Suppressor macrophage treated with lipopolysaccharide for 4 hours (primary cell): ENCODE measurements around the gene NDUFA7.
"Not testable (repeated sequence)": the region's sequence is repeated elsewhere in the genome, so short reads cannot be mapped to it uniquely, and the experiment has no call there.

Experiments used
- DNase-seq: peaks from one replicate; pipeline ENCODE4 v3.0.0-alpha.2; 2020

NDUFA7 gene

GRCh38 chr19:8318835-8319234 is 2.3 kb downstream of the NDUFA7 start:
- not testable (repeated sequence) for DNase-seq

- no peak for DNase-seq
Observed at GRCh38 chr19:8316351-8317125, 4.6 kb downstream of the NDUFA7 start.

DNA sequence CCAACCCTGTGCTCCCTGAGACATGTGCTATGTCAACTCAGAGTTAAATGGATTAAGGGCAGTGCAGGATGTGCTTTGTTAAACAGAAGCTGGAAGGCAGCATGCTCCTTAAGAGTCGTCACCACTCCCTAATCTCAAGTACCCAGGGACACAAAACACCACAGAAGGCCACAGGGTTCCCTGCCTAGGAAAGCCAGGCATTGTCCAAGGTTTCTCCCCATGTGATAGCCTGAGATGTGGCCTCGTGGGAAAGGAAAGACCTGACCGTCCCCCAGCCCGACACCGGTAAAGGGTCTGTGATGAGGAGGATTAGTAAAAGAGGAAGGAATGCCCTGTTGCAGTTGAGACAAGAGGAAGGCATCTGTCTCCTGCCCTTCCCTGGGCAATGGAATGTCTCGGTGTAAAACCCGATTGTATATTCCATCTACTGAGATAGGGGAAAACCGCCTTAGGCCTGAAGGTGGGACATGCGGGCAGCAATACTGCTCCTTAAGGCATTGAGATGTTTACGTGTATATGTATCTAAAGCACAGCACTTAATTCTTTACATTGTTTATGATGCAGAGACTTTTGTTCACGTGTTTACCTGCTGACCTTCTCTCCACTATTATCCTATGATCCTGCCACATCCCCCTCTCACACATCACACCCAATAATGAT is 6.1 kb downstream of the NDUFA7 start:
- not testable (repeated sequence) for DNase-seq

DNA sequence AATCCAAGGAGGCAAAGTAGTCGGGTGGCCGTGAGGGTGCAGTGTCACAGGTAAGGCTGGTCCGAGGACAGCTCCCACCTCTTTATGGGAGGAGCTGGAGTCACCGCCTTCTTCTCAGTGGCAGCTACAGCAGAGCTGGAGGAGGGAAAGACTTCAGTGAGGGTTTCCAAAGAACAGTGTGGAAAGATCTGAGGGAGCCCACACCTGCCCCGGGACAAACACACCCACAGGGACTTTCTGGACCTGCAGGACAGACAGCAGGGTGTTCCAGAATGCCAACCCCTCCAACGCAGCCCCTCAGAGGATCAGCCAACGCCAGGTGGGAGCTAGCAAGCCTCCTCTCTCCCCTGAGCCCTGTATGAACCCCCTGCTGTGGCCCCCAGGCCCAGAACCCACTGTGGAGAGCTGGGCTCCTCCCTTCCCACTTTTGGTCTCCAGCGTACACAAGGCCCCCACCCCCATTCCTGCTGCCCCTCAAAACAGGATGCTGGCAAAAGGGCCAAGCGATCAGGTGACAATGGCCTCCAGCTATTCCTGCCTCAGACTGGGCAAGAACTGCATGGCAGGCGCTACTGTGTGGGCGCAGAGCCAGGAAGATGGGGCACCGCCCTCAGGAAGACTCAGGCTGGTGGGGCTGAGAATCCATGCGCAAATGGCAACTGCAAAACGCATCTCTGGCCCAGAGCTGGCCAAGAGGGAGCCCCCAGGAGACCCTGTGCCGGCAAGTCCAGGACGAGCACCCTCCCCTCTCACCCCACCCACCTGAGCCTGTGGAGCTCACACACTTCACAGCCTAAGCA is 9.5 kb downstream of the NDUFA7 start:
- DNase-seq, result no peak

- DNase-seq, result no peak
Observed at GRCh38 chr19:8310342-8311055, 10.7 kb downstream of the NDUFA7 start.

DNA sequence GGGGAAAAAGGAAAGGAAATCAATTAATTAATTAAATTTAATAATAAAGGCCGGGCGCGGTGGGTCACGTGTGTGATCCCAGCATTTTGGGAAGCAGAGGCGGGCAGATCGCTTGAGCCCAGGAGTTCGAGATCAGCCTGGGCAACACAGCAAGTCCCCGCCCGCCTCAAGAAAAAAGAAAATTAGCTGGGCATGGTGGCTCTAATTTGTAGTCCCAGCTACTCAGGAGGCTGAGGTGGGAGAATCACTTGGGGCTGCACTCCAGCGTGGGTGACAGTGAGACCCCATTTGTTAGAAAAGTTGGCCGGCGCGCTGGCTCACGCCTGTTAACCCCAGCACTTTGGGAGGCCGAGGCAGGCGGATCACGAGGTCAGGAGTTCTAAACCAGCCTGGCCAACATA is 12.3 kb downstream of the NDUFA7 start:
- DNase-seq, result no peak

- DNase-seq, result peak; percentile 91
Observed at GRCh38 chr19:8307965-8308866, 13.0 kb downstream of the NDUFA7 start, which contains the start of gene CD320. Gene CD320 (minus strand): TSS chr19:8308358. CDS start chr19:8308290, 68 bp downstream.

GRCh38 chr19:8307400-8307964 is 13.7 kb downstream of the NDUFA7 start:
- no peak for DNase-seq

DNA sequence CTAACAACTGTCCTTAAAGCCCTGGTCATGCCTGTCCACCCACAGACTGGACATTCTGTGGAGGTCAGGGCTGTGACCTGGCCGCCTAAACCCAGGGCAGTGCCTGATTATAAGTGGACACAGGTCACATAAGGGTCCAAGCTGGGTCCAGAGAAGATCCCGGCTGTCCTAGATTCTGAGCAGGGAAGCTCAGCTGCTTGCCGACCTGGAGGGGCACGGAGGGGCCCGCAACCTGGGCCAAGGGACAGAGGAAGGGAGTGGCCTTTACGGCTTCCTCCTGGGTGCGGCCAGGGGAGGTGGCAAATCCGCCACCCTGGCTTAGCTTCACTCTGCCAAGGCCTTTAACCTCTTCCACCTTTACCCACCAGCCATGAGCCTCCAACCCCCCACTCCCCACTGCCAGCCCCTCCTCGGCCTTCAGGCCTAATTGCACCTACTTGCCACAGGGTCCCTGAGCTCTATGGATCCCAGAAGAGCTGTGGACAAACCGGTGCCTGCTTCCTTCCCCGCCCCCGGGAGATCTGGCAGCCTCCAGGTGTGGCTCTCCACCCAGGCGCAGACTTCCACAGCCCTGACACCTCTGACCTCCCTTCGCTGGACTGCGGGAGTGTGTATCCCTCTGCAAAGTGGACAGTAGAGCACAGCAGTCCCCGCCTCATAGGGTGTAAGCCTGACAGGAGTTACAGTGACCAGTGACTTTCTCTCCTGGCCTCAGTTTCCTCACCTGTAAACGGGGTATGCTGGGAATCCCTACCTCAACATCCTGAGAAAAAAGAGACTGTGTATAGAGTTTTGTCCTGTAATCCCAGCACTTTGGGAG is 14.7 kb downstream of the NDUFA7 start:
- DNase-seq, result no peak

- no peak for DNase-seq
Observed at GRCh38 chr19:8305798-8306197, 15.4 kb downstream of the NDUFA7 start.

- DNase-seq, result no peak
Observed at GRCh38 chr19:8304841-8305621, 16.1 kb downstream of the NDUFA7 start.

- DNase-seq, result no peak
Observed at GRCh38 chr19:8302734-8303133, 18.4 kb downstream of the NDUFA7 start.

- no peak for DNase-seq
Observed at GRCh38 chr19:8302357-8302691, 18.9 kb downstream of the NDUFA7 start.

GRCh38 chr19:8291337-8291736 is 29.8 kb downstream of the NDUFA7 start:
- not testable (repeated sequence) for DNase-seq

DNA sequence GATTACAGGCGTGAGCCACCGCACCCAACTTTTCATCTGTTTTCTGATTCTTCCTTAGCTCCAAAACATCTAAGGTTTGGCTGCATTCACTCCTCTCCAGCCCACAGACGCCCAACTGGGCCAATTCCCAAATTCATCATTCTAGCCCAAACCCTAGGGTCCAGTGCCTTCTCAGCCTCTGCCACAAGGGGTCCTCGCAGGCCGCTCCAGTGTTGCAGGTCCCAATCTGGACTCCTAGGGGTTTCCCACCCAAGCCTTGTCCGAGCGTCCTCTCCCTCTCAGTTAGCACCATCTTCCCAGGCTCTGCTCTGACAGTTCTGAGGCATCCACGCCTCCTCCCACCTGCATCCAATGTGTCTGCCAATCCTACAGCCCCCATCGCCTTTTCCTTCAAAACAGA is 44.7 kb downstream of the NDUFA7 start:
- DNase-seq, result not testable (repeated sequence)

- no peak for DNase-seq
Observed at GRCh38 chr19:8269724-8270123, 51.5 kb downstream of the NDUFA7 start.

- no peak for DNase-seq
Observed at GRCh38 chr19:8265872-8266271, 55.3 kb downstream of the NDUFA7 start.

DNA sequence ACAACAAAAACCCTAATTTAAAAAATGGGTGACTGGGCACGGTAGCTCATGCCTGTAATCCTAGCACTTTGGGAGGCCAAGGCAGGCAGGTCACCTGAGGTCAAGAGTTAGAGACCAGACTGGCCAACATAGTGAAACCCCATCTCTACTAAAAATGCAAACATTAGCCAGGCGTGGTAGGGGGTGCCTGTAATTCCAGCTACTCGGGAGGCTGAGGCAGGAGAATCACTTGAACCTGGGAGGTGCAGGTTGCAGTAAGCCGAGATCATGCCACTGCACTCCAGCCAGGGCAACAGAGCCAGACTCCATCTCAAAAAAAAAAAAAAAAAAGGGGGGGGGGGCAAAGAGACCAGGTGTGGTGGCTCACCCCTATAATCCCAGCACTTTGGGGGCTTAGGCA is 56.9 kb downstream of the NDUFA7 start:
- DNase-seq, result not testable (repeated sequence)

- DNase-seq, result no peak
Observed at GRCh38 chr19:8262431-8262830, 58.7 kb downstream of the NDUFA7 start.

DNA sequence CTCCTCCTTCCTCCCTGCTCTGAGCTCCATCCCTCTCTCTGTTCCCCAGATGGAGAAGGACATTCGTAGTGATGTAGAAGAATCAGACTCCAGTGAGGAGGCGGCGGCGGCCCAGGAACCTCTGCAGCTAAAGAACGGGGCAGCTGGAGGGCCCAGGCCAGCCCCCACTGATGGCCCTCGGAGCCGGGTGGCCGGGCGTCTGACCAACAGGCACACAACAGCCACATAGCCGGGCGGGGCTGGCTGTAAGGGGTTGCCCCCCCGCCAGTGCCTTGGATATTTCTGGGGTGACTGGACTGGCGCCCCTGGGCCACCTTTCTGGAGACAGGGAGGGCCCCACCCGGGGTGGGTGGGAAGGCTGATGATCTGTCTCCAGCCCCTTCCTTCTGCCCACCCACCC is 59.3 kb downstream of the NDUFA7 start:
- no peak for DNase-seq
